ENCODE data around the gene ATL2.

The ATL2 gene

GRCh38 chr2:38405917-38406596, 29.0 kb upstream of the ATL2 start:
- TF ChIP-seq CTCF (IDR thresholded peaks at IDR 0.05), result no peak

GRCh38 chr2:38400513-38400912, 23.4 kb upstream of the ATL2 start:
- no peak for TF ChIP-seq CTCF (IDR thresholded peaks at IDR 0.05)

- TF ChIP-seq CTCF (IDR thresholded peaks at IDR 0.05), result no peak
These were observed 21.7 kb upstream of the ATL2 start for GRCh38 chr2:38398739-38399138.

GRCh38 chr2:38394903-38395341, 17.8 kb upstream of the ATL2 start:
- TF ChIP-seq CTCF (IDR thresholded peaks at IDR 0.05), result no peak

GRCh38 chr2:38394041-38394440, 17.0 kb upstream of the ATL2 start:
- TF ChIP-seq CTCF (IDR thresholded peaks at IDR 0.05), result no peak

GRCh38 chr2:38390947-38391346, 13.9 kb upstream of the ATL2 start:
- no peak for TF ChIP-seq CTCF (IDR thresholded peaks at IDR 0.05)

GRCh38 chr2:38387887-38388286, 10.8 kb upstream of the ATL2 start:
- TF ChIP-seq CTCF (IDR thresholded peaks at IDR 0.05), result no peak

GRCh38 chr2:38386821-38387220, 9.7 kb upstream of the ATL2 start:
- TF ChIP-seq CTCF (IDR thresholded peaks at IDR 0.05), result no peak

Measured in LNCAP (cell line).